Neural cell (in vitro differentiated cells): ENCODE results near the gene BLOC1S4. TPM values are rescaled to one million over a fixed set of nuclear protein-coding genes. Genes with fewer than 3 reads are reported as not detected.

Experiments
- H2AFZ ChIP-seq: fragments of 200-600, 300-800 bp; sonication (generic), shearing (Covaris generic); 2 replicates; pipeline ENCODE4 v1.6.0; 2014; ENCODE audit warnings: low read depth, mild to moderate bottlenecking, antibody characterized with exemption, low read length, moderate library complexity
- H3F3A ChIP-seq: fragments of 200-600 bp; shearing (Covaris generic); 2 replicates; pipeline ENCODE4 v1.6.1; 2016; ENCODE audit warnings: mild to moderate bottlenecking, moderate library complexity, mixed read lengths, antibody characterized with exemption, low read length; ENCODE audit not compliant: insufficient read depth, poor library complexity, severe bottlenecking
- H3K27ac ChIP-seq: fragments of 200-600, 300-800 bp; sonication (generic), shearing (Covaris generic); 2 replicates; pipeline ENCODE4 v1.5.1; 2014; ENCODE audit warnings: mild to moderate bottlenecking, low read length, moderate library complexity
- H3K27me3 ChIP-seq: fragments of 300-800, 200-600 bp; sonication (generic), shearing (Covaris generic); 2 replicates; pipeline ENCODE4 v1.6.0; 2014; ENCODE audit warnings: mild to moderate bottlenecking, low read depth, low read length, moderate library complexity; ENCODE audit not compliant: insufficient read depth
- H3K36me3 ChIP-seq: fragments of 300-800, 200-600 bp; sonication (generic), shearing (Covaris generic); 2 replicates; pipeline ENCODE4 v1.5.1; 2014; ENCODE audit warnings: mild to moderate bottlenecking, antibody characterized with exemption, low read length, moderate library complexity; ENCODE audit not compliant: insufficient read depth
- H3K4me2 ChIP-seq: fragments of 300-800, 200-600 bp; sonication (generic), shearing (Covaris generic); 2 replicates; pipeline ENCODE4 v1.6.0; 2014; ENCODE audit warnings: mild to moderate bottlenecking, low read length
- H3K4me3 ChIP-seq: fragments of 300-800, 200-600 bp; sonication (generic), shearing (Covaris generic); 2 replicates; pipeline ENCODE4 v1.5.1; 2014; ENCODE audit warnings: mild to moderate bottlenecking, low read length, moderate library complexity
- H3K79me2 ChIP-seq: fragments of 200-600 bp; shearing (Covaris generic); replicated peaks from 2 replicates; pipeline ENCODE4 v1.6.0; 2014; ENCODE audit warnings: mild to moderate bottlenecking, low read length, moderate library complexity; ENCODE audit not compliant: insufficient read depth
- H3K9ac ChIP-seq: fragments of 300-800, 200-600 bp; sonication (generic), shearing (Covaris generic); 2 replicates; pipeline ENCODE4 v1.6.1; 2016; ENCODE audit warnings: mild to moderate bottlenecking, low read length, mixed read lengths
- H3K9me2 ChIP-seq: fragments of 200-600 bp; shearing (Covaris generic); 2 replicates; pipeline ENCODE4 v1.6.1; 2016; ENCODE audit warnings: mild to moderate bottlenecking, low read length, mixed read lengths; ENCODE audit not compliant: insufficient read depth
- H3K9me3 ChIP-seq: fragments of 200-600, 300-800 bp; sonication (generic), shearing (Covaris generic); 2 replicates; pipeline ENCODE4 v1.6.1; 2016; ENCODE audit warnings: mild to moderate bottlenecking, mixed run types, low read length, moderate library complexity, mixed read lengths
- H4K20me1 ChIP-seq: fragments of 200-600 bp; shearing (Covaris generic); 2 replicates; pipeline ENCODE4 v1.6.1; 2016; ENCODE audit warnings: mild to moderate bottlenecking, mixed run types; ENCODE audit not compliant: insufficient read depth
- CTCF ChIP-seq: fragments of 450-650 bp; IDR thresholded peaks from 2 replicates; pipeline ENCODE4 v1.5.1; 2014; ENCODE audit warnings: antibody characterized with exemption, mild to moderate bottlenecking, moderate library complexity; ENCODE audit not compliant: poor library complexity, severe bottlenecking
- EP300 ChIP-seq: fragments of 450-650 bp; conservative IDR thresholded peaks from 2 replicates; pipeline ENCODE4 v1.6.1; 2014; ENCODE audit warnings: antibody characterized with exemption, mild to moderate bottlenecking, moderate library complexity; ENCODE audit not compliant: poor library complexity, severe bottlenecking
- EZH2 ChIP-seq: fragments of 200-600, 300-800 bp; shearing (Covaris generic), sonication (generic); IDR thresholded peaks from 2 replicates; pipeline ENCODE4 v1.6.1; 2014; ENCODE audit warnings: antibody characterized with exemption, low read length, borderline replicate concordance, mild to moderate bottlenecking; ENCODE audit not compliant: insufficient read depth, poor library complexity, severe bottlenecking
- MXI1 ChIP-seq: fragments of 450-650 bp; conservative IDR thresholded peaks from 2 replicates; pipeline ENCODE4 v1.6.1; 2014; ENCODE audit warnings: antibody characterized with exemption, mild to moderate bottlenecking; ENCODE audit not compliant: poor library complexity, severe bottlenecking
- POLR2AphosphoS5 ChIP-seq: IDR thresholded peaks from 2 replicates; pipeline ENCODE4 v1.6.1; 2012
- RAD21 ChIP-seq: fragments of 450-650 bp; conservative IDR thresholded peaks from 2 replicates; pipeline ENCODE4 v1.6.1; 2014; ENCODE audit warnings: antibody characterized with exemption, mild to moderate bottlenecking, moderate library complexity
- REST ChIP-seq: IDR thresholded peaks from 2 replicates; pipeline ENCODE4 v1.6.1; 2012; ENCODE audit warnings: borderline replicate concordance
- SMC3 ChIP-seq: fragments of 450-650 bp; conservative IDR thresholded peaks from 2 replicates; pipeline ENCODE4 v1.6.1; 2014; ENCODE audit warnings: antibody characterized with exemption, mild to moderate bottlenecking, moderate library complexity; ENCODE audit not compliant: poor library complexity
- TAF1 ChIP-seq: IDR thresholded peaks from 2 replicates; pipeline ENCODE4 v1.6.1; 2012; ENCODE audit warnings: low read depth
- polyA plus RNA-seq: library from polyadenylated mRNA; depleted of rRNA; stranded (reverse); fragments of >200 nt; gene quantifications from 2 replicates; pipeline ENCODE4 v1.2.3, GENCODE V29; 2014

BLOC1S4 gene
- polyA plus RNA-seq, 1 donor from 2014 or later = 21.2 TPM

DNA sequence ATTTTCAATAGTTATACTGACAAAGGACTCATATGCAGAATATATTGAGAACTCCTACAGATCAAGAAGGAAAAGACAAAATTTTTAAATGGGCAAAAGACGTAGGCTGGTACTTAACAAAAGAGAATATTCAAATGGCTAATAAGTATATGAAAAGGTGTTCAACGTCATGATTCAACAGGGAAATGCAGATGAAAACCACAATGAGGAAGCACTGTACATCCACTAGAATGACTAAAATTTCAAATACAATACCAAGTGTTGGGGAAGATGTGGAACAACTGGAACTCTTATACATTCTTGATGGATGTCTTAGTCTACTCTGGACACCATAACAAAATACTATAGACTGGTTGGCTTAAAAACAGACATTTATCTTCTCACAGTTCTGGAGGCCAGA, 5.0 kb upstream of the BLOC1S4 start:
- Histone ChIP-seq H3K36me3 (no peaks in the 10 kb centered on the region), H3K79me2 (peaks cover 30% of the 10 kb centered on the region), H3K9me3 (no peaks in the 10 kb centered on the region), H3K27me3 (no peaks in the 10 kb centered on the region), H3K9me2 (no peaks in the 10 kb centered on the region), H3F3A (peaks cover 10% of the 10 kb centered on the region), H3K9ac (no peak overlapping the region), H3K4me2 (no peak overlapping the region), H2AFZ (no peak overlapping the region), H3K4me3 (no peak overlapping the region), H4K20me1 (no peaks in the 10 kb centered on the region), H3K27ac (no peak overlapping the region)
- TF ChIP-seq POLR2AphosphoS5 = no peak
- no peak for TF ChIP-seq TAF1
- TF ChIP-seq MXI1 = no peak
- no peak for TF ChIP-seq SMC3
- no peak for TF ChIP-seq RAD21
- TF ChIP-seq REST = no peak
- TF ChIP-seq CTCF = no peak
- TF ChIP-seq EP300 = no peak
- TF ChIP-seq EZH2 = no peak

GRCh38 chr4:6714954-6715353, 1.0 kb upstream of the BLOC1S4 start:
- H3K79me2 ChIP-seq = peaks cover 21% of the 10 kb centered on the region
- H4K20me1 ChIP-seq = no peaks in the 10 kb centered on the region
- H3K36me3 ChIP-seq = no peaks in the 10 kb centered on the region
- H3F3A ChIP-seq = peaks cover 10% of the 10 kb centered on the region
- H3K4me3 ChIP-seq = no peak overlapping the region
- no peak for TF ChIP-seq POLR2AphosphoS5
- no peak for TF ChIP-seq REST
- TF ChIP-seq EP300 = no peak
- no peak for TF ChIP-seq RAD21
- TF ChIP-seq EZH2 = no peak
- no peak for TF ChIP-seq MXI1
- H2AFZ ChIP-seq = no peak overlapping the region
- no peaks in the 10 kb centered on the region for H3K9me3 ChIP-seq
- no peak overlapping the region for H3K9ac ChIP-seq
- H3K27ac ChIP-seq = no peak overlapping the region
- H3K4me2 ChIP-seq = no peak overlapping the region
- H3K27me3 ChIP-seq = no peaks in the 10 kb centered on the region
- no peaks in the 10 kb centered on the region for H3K9me2 ChIP-seq
